ENCODE measurements around the gene FAM131A. TPM values are rescaled to one million over a fixed set of nuclear protein-coding genes. Genes with fewer than 3 reads are reported as not detected.
A peak's percentile ranks its signal among the peaks of the same experiment; 100 is the strongest.

Gene FAM131A
- total RNA-seq, 4 donors from 2014 or later, result 13.2 to 42.6 (median 36.8) TPM

DNA sequence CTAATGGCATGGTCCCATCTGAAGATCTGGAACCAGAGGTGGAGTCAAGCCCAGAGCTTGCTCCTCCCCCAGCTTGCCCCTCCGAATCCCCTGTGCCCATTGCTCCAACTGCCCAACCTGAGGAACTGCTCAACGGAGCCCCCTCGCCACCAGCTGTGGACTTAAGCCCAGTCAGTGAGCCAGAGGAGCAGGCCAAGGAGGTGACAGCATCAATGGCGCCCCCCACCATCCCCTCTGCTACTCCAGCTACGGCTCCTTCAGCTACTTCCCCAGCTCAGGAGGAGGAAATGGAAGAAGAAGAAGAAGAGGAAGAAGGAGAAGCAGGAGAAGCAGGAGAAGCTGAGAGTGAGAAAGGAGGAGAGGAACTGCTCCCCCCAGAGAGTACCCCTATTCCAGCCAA, 15.7 kb upstream of the FAM131A start:
- H3K27me3 ChIP-seq, result no peaks in the 10 kb centered on the region
- intact Hi-C loops (cut with DNase I; ENCODE audit: low total_unique reads), result no loop called here
- peak overlapping the region in 1 of 2 donors; percentile 7 for H3K27ac ChIP-seq
- H3K36me3 ChIP-seq, result no peaks in the 10 kb centered on the region
- no peak overlapping the region for H3K4me3 ChIP-seq
- TF ChIP-seq POLR2A (IDR thresholded peaks at IDR 0.05) (no peak), CTCF (IDR thresholded peaks at IDR 0.05) (no peak)
- DNase-seq, result no peak
- no peaks in the 10 kb centered on the region for H3K9me3 ChIP-seq
- H3K4me1 ChIP-seq, result peaks cover 0 to 17% of the 10 kb centered on the region in 2 donors

DNA sequence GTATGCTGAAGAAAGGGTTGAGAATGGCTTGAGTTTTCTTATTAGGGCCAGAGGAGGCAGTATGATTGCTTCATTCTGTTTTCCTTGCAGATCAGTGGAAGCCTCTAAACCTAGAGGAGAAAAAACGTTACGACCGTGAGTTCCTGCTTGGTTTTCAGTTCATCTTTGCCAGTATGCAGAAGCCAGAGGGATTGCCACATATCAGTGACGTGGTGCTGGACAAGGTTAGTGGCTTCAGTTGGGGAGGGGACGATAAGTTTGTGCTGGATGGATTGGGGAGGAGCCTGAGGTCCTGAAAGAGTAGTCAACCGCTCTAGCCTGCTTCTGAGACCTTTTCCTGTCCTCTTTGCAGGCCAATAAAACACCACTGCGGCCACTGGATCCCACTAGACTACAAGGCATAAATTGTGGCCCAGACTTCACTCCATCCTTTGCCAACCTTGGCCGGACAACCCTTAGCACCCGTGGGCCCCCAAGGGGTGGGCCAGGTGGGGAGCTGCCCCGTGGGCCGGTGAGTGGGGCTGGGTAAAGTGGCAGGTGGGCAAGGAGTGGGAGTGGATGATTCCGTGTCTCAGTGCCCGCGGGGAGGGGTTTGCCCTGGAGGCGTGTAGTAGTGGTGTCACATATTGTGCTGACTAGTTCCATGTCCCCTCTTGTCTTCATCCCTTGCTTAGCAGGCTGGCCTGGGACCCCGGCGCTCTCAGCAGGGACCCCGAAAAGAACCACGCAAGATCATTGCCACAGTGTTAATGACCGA, 14.5 kb upstream of the FAM131A start:
- peak; percentile 61 to 67 for DNase-seq
- TF ChIP-seq CTCF (IDR thresholded peaks at IDR 0.05) (no peak), POLR2A (IDR thresholded peaks at IDR 0.05) (no peak)
- no peaks in the 10 kb centered on the region for H3K9me3 ChIP-seq
- no peak overlapping the region for H3K4me3 ChIP-seq
- H3K27ac ChIP-seq, result peak overlapping the region in 1 of 2 donors; percentile 7
- peaks cover 0 to 10% of the 10 kb centered on the region in 2 donors for H3K4me1 ChIP-seq
- intact Hi-C loops (cut with DNase I; ENCODE audit: low total_unique reads), result no loop called here
- no peaks in the 10 kb centered on the region for H3K36me3 ChIP-seq
- no peaks in the 10 kb centered on the region for H3K27me3 ChIP-seq

GRCh38 chr3:184323696-184324095, 13.7 kb upstream of the FAM131A start:
- Histone ChIP-seq H3K9me3 (no peaks in the 10 kb centered on the region), H3K27ac (no peak overlapping the region), H3K4me3 (no peak overlapping the region), H3K36me3 (no peaks in the 10 kb centered on the region), H3K27me3 (no peaks in the 10 kb centered on the region), H3K4me1 (peaks cover 0 to 10% of the 10 kb centered on the region in 2 donors)
- TF ChIP-seq POLR2A (IDR thresholded peaks at IDR 0.05), result no peak
- DNase-seq, result no peak
- intact Hi-C loops (cut with DNase I; ENCODE audit: low total_unique reads), result no loop called here

GRCh38 chr3:184325269-184325668, 12.1 kb upstream of the FAM131A start:
- intact Hi-C loops (cut with DNase I; ENCODE audit: low total_unique reads), result no loop called here
- DNase-seq, result no peak
- TF ChIP-seq CTCF (IDR thresholded peaks at IDR 0.05) (no peak), POLR2A (IDR thresholded peaks at IDR 0.05) (no peak)
- Histone ChIP-seq H3K36me3 (no peaks in the 10 kb centered on the region), H3K27ac (no peak overlapping the region), H3K4me1 (no peaks in the 10 kb centered on the region), H3K9me3 (no peaks in the 10 kb centered on the region), H3K27me3 (no peaks in the 10 kb centered on the region), H3K4me3 (no peak overlapping the region)

DNA sequence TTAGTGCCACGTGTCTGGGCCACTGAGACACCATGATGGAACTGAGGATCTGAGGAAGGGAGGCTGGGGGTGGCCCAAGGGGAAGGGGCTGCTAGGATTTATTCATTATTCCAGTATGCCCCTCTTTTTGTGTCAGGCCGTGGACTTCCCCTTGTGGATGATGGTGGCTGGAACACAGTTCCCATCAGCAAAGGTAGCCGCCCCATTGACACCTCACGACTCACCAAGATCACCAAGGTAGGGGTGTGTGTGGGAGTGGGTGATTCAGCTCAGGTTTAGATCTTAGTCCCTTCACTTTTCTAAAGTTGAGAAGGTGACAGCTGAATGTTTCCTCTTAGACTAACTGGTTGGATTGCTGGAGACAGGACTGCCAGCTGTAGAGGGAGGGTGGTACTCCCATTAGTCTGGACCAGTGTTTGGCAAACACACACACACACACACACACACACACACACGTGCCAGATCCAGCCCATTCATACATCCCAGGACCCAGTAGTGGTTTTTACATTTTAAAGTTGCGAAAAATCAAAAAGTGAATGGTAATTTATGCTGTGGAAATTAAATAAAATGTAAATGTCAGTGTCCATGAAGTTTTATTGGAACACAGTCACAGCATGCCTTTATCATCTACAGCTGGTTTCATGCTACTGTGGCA, 11.6 kb upstream of the FAM131A start:
- no peaks in the 10 kb centered on the region for H3K36me3 ChIP-seq
- DNase-seq, result no peak
- TF ChIP-seq CTCF (IDR thresholded peaks at IDR 0.05) (no peak), POLR2A (IDR thresholded peaks at IDR 0.05) (no peak)
- no peaks in the 10 kb centered on the region for H3K27me3 ChIP-seq
- no peak overlapping the region for H3K4me3 ChIP-seq
- no peak overlapping the region for H3K27ac ChIP-seq
- no peaks in the 10 kb centered on the region for H3K9me3 ChIP-seq
- no peaks in the 10 kb centered on the region for H3K4me1 ChIP-seq
- intact Hi-C loops (cut with DNase I; ENCODE audit: low total_unique reads), result no loop called here
